Measurements from ENCODE around the gene IP6K1. TPM values are rescaled to one million over a fixed set of nuclear protein-coding genes. Genes with fewer than 3 reads are reported as not detected.

Gene IP6K1
- total RNA-seq, 1 experiment from 2014 or later, result 42.2 TPM

DNA sequence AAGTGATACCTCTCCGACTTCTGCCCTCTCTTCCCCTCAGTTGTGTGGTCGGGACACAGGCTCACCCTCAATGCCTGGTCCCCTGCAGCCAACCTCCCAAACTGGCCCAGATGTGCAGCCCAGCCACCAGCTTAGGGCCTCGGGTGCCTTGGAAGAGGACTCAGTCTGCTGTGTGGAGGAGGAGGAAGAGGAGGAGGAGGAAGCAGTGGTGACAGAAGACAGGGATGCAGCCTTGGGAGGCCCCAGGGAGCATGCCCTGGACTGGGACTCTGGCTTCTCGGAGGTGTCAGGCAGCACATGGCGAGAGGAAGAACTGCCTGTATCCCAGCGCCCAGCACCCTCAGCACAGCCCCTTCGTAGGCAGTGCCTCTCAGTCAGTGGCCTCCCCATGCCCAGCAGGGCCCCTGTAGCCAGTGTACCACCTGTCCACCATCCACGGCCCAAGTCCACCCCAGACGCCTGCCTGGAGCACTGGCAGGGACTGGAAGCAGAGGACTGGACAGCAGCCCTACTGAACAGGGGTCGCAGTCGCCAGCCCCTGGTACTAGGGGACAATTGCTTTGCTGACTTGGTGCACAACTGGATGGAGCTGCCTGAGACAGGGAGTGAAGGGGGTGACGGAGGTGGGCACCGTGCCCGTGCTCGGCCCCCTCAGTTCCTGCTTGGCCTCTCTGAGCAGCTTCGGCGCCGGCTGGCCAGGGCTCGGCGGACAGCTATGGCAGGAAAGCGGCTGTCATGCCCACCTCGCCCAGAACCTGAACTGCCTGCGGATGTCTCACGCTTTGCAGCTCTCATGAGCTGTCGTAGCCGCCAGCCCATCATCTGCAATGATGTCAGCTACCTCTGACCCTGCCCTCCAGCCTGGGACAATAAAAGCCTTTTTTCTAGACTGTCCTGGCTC, 18.0 kb upstream of the IP6K1 start:
- H3K27ac ChIP-seq (ENCODE audit: insufficient read length, low read depth, low read length), result no peak overlapping the region
- WGBS (ENCODE audit: extremely low coverage, insufficient read length, low lambda C conversion rate), result no CpG with 5 or more reads among the region's 26 CpGs
- no peaks in the 10 kb centered on the region for H4K20me1 ChIP-seq (ENCODE audit: control insufficient read depth, insufficient read depth, insufficient read length)
- H2BK120ac ChIP-seq (ENCODE audit: low read depth, low read length, poor library complexity, severe bottlenecking), result no peak overlapping the region
- no peak overlapping the region; the same call in 1 of the 2 replicates for H3K14ac ChIP-seq (ENCODE audit: insufficient read depth, low read length)
- H3K79me1 ChIP-seq (ENCODE audit: insufficient read depth, low read depth, low read length, poor library complexity, severe bottlenecking), result no peaks in the 10 kb centered on the region
- no peaks in the 10 kb centered on the region; the same call in 1 of the 2 replicates for H3K27me3 ChIP-seq (ENCODE audit: insufficient read depth, low read length)
- H2AFZ ChIP-seq (ENCODE audit: low read length), result no peak overlapping the region
- H2AK5ac ChIP-seq (ENCODE audit: insufficient read length, low read length), result no peak overlapping the region
- H3T11ph ChIP-seq (ENCODE audit: low read length), result no peak overlapping the region
- peaks cover 8% of the 10 kb centered on the region; the same call in 1 of the 2 replicates for H3K4me1 ChIP-seq (ENCODE audit: insufficient read depth, low read length)
- H3K9me3 Mint-ChIP-seq, result no peaks in the 10 kb centered on the region
- H3K4ac ChIP-seq (ENCODE audit: low read depth, low read length), result no peak overlapping the region
- no peak overlapping the region for H4K8ac ChIP-seq (replicated peaks; ENCODE audit: insufficient read length, low read depth, low read length)
- TF ChIP-seq, protein P1, sequence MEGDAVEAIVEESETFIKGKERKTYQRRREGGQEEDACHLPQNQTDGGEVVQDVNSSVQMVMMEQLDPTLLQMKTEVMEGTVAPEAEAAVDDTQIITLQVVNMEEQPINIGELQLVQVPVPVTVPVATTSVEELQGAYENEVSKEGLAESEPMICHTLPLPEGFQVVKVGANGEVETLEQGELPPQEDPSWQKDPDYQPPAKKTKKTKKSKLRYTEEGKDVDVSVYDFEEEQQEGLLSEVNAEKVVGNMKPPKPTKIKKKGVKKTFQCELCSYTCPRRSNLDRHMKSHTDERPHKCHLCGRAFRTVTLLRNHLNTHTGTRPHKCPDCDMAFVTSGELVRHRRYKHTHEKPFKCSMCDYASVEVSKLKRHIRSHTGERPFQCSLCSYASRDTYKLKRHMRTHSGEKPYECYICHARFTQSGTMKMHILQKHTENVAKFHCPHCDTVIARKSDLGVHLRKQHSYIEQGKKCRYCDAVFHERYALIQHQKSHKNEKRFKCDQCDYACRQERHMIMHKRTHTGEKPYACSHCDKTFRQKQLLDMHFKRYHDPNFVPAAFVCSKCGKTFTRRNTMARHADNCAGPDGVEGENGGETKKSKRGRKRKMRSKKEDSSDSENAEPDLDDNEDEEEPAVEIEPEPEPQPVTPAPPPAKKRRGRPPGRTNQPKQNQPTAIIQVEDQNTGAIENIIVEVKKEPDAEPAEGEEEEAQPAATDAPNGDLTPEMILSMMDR (conservative IDR thresholded peaks at IDR 0.05), result no peak
- H3K79me2 ChIP-seq (ENCODE audit: insufficient read depth, low read length), result no peaks in the 10 kb centered on the region
- H3K9ac ChIP-seq (ENCODE audit: extremely low read depth, insufficient read length, low read length), result no peak overlapping the region
- H2BK15ac ChIP-seq (ENCODE audit: low read depth, low read length), result no peak overlapping the region
- no peak for DNase-seq
- no peak overlapping the region for H4K5ac ChIP-seq (ENCODE audit: insufficient read length, low read depth, low read length)
- no peak overlapping the region for H3K18ac ChIP-seq (ENCODE audit: insufficient read length, low read depth, low read length)
- no peak overlapping the region for H3K56ac ChIP-seq (ENCODE audit: insufficient read length, low read depth, low read length)
- no peak overlapping the region for H4K91ac ChIP-seq (ENCODE audit: insufficient read length, low read depth, low read length)
- H2BK5ac ChIP-seq (ENCODE audit: insufficient read length, low read length), result no peak overlapping the region
- H3K36me3 Mint-ChIP-seq (ENCODE audit: insufficient read depth in 1 of 3, low read depth in 3 of 3), result no peaks in the 10 kb centered on the region
- no peaks in the 10 kb centered on the region for H3K9me3 ChIP-seq (ENCODE audit: control insufficient read depth, low read depth, low read length)
- H3K23ac ChIP-seq (ENCODE audit: insufficient read length, low read depth, low read length), result no peak overlapping the region
- peak overlapping the region; percentile 79 to 82; a peak in 4 of 5 replicates for H3K4me3 Mint-ChIP-seq
- peaks cover 14% of the 10 kb centered on the region for H3K23me2 ChIP-seq (ENCODE audit: insufficient read length, low read depth, low read length, poor library complexity, severe bottlenecking)
- H3K27me3 Mint-ChIP-seq (ENCODE audit: low read depth), result peaks cover 45% of the 10 kb centered on the region
- H3K4me2 ChIP-seq (ENCODE audit: insufficient read depth, insufficient read length, low read length), result no peak overlapping the region
- H2BK12ac ChIP-seq (ENCODE audit: insufficient read length, low read depth, low read length), result no peak overlapping the region
- peaks cover 31% of the 10 kb centered on the region in 2 experiments for H3K4me1 Mint-ChIP-seq
- H3K27ac Mint-ChIP-seq, result no peak overlapping the region
- H2BK20ac ChIP-seq (ENCODE audit: low read depth, low read length, poor library complexity, severe bottlenecking), result no peak overlapping the region
